Stomach (tissue), 4 donors: ENCODE measurements around the gene RSRC1.
"Not testable (repeated sequence)": the region's sequence is repeated elsewhere in the genome, so short reads cannot be mapped to it uniquely, and the experiment has no call there.

ENCODE experiments used
- CTCF ChIP-seq, 7 experiments: fragments of 450-650 bp in 4 of 7; fragments of 200-600 bp in 3 of 7; sonication (generic) in 3 of 7; IDR thresholded peaks; one replicate each; pipeline ENCODE4 v1.5.1; 2016 to 2019; ENCODE audit warnings: antibody characterized with exemption in 7 of 7, control low read depth in 2 of 7, mild to moderate bottlenecking in 1 of 7
- POLR2AphosphoS5 ChIP-seq, 3 donors: sonication (generic); formaldehyde crosslinking; IDR thresholded peaks; one replicate each; pipeline ENCODE4 v1.6.1; 2016; ENCODE audit warnings: antibody characterized with exemption in 3 of 3

GRCh38 chr3:158065574-158065973, 44.3 kb upstream of the RSRC1 start:
- not testable (repeated sequence) for TF ChIP-seq CTCF, POLR2AphosphoS5 (IDR thresholded peaks at IDR 0.05)
